NCI-H2196 treated with DMSO at 0.1 percent for 48 hours (cell line): ENCODE measurements around the gene LITAFD.
"Not testable (repeated sequence)": the region's sequence is repeated elsewhere in the genome, so short reads cannot be mapped to it uniquely, and the experiment has no call there.

Source experiments
- DNase-seq: peaks from one replicate; lab custom pipeline; 2025; ENCODE audit not compliant: unreplicated experiment; lab: John Stamatoyannopoulos, UW

Gene LITAFD

DNA sequence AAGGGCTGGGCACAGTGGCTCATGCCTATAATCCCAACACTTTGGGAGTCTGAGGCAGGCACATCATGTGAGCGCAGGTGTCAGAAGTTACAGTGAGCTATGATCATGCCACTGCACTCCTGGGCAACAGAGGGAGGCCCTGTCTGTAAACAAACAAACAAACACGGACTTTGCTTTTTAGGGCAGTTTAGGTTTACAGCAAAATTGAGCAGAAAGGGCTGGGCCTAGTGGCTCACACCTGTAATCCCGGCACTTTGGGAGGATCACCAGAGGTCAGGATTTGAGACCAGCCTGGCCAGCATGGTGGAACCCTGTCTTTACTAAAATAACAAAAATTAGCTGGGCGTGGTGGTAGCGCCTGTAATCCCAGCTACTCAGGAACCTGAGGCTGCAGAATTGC, 10.1 kb upstream of the LITAFD start:
- no peak for DNase-seq

GRCh38 chr16:8872967-8873865, 8.9 kb upstream of the LITAFD start:
- DNase-seq, result no peak

GRCh38 chr16:8873866-8874195, 8.3 kb upstream of the LITAFD start:
- not testable (repeated sequence) for DNase-seq

- no peak for DNase-seq
These were observed 7.8 kb upstream of the LITAFD start for GRCh38 chr16:8874388-8874787.

DNA sequence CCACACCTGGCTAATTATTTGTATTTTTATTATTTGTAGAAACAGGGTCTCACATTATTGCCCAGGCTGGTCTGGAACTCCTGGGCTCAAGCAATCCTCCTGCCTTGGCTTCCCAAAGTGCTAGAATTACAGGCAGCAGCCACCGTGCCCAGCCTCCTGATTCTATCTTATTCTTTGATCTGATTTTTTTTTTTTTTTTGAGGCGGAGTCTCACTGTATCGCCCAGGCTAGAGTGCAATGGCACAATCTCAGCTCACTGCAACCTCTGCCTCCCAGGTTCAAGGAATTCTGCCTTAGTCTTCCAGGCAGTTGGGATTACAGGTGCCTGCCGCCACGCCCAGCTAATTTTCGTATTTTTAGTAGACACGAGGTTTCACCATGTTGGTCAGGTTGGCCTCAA, 6.8 kb upstream of the LITAFD start:
- not testable (repeated sequence) for DNase-seq

DNA sequence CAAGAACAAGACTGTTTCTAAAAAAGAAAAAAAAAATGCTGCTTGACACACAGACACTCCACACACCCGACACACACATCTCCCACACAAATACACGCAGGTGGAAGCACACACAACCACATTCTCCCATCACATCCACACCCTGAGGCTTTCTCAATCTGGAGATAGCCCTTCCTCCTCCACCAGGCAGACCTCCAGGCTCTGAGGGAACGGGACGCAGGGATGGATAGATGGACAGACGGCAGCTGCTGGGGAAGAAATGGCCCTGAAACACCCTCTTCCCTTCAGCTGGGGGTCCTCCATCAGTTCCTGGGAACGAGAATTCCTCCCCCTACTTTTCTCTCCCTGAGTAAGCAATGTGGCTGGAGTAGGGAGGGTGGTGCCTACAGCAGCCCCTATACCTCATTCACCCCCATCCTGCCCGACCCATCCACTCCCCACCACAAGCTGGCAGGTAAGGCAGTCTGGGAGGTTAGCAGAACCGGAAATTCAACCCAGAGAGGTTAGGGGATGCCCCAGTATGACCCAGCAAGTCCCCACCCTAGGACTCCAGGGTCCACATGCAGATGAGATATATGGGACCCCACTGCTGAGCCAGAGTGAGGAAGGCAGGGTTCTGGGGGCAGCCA, 4.1 kb upstream of the LITAFD start:
- no peak for DNase-seq

GRCh38 chr16:8878523-8878911, 3.6 kb upstream of the LITAFD start:
- DNase-seq, result no peak

GRCh38 chr16:8880839-8881510, 1.2 kb upstream of the LITAFD start:
- DNase-seq, result no peak

GRCh38 chr16:8882725-8883377, 700 bp downstream of the LITAFD start:
- no peak for DNase-seq

- no peak for DNase-seq
These were observed 3.8 kb downstream of the LITAFD start for GRCh38 chr16:8885674-8886592.

- no peak for DNase-seq
These were observed 4.7 kb downstream of the LITAFD start for GRCh38 chr16:8886593-8887430.

DNA sequence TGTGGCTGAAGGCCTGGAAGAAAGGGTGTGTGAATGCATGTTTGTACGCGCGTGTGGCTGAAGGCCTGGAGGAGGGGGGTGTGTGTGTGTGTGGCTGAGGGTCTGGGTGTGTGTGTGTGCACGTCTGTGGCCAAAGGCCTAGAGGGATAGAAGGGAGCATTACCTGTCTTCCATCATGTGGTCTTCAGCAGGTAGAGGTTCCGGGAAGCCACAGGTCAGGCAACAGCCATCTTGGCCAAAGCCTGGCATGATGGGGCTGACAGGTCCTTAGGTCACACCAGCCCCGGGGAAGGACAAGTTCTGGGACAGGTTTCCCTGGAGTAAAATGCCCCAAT, 5.2 kb downstream of the LITAFD start:
- no peak for DNase-seq

DNA sequence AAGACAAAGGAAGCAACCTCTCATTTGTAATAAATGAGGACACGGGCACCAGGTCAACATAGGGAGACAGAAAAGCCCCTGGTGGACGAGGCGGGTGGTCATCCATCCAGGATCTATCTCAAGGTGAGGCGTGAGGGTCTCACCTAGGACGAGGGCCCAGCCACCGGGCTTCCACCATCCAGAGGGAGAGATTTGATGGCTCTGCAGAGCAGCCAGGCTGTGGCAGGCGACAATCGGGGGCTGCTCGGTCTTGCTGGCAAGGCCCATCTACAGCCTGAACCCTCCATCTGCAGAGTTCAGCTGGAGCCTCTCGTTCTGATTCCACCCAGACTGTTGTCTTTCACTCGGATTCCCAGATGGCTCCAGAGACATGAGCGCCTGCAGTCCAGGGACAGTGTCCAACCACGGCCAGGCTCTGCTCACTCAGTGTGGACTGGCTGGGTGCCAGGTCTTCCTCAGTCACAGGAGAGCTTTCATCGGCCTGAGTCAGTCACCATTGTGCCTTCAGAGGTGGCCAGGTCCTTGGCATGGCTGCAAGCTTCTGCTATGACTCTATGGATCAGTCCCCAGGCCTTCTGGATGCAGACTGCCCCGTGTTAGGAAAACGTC, 5.9 kb downstream of the LITAFD start:
- DNase-seq, result peak; percentile 11

- DNase-seq, result no peak
These were observed 7.1 kb downstream of the LITAFD start for GRCh38 chr16:8888951-8889892.

GRCh38 chr16:8889893-8890548, 7.9 kb downstream of the LITAFD start:
- no peak for DNase-seq

DNA sequence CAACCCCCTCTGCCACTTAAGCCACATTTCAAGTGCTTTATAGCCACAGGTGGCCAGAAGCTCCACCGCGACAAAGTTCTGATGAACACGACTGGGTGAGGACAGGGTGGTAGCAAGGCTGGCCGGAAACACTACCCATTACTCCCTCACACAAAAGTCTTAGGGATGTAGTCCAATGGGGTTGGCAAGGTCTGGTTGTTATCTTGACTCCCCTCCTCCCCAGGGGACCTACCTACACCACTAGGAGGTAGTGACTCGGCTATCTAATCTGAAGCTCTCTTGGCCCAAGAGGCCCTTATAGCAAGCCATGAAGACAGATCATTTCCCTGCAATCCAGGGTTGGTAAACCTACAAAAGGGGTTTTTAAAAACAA, 8.4 kb downstream of the LITAFD start:
- DNase-seq, result no peak

GRCh38 chr16:8892101-8892575, 10.0 kb downstream of the LITAFD start:
- DNase-seq, result no peak

DNA sequence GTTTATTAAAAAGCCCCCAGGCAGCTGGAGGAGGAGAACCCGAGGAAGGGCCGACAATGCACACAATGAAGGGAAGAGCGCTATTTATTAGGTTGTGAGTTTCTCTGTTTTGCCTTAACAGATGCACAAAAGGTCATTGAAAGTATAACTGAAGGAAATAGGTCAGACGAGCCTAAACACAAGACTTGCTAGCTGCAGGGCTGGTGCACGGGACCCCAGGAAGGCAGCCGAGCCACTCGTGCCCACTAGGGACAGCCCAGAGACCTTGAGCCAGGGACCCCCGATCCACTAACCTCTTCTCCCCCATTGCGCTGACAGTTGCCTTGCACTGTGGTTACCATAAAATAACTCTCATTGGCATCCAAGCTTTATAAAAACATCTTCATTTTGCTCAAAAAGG, 11.3 kb downstream of the LITAFD start:
- no peak for DNase-seq
